Fibroblast of mammary gland (primary cell): ENCODE data around the gene SLC26A8.

Experiments used
- DNase-seq: peaks from one replicate; pipeline ENCODE4 v3.0.0-alpha.2; 2010; ENCODE audit warnings: low read depth
- H3K4me3 ChIP-seq: 2 replicates; pipeline ENCODE4 v1.5.1; 2011; ENCODE audit warnings: low read depth, mild to moderate bottlenecking, low read length, moderate library complexity; ENCODE audit not compliant: control insufficient read depth
- TF ChIP-seq, protein P1 (sequence below): conservative IDR thresholded peaks from 2 replicates; pipeline ENCODE4 v1.5.1; 2011; ENCODE audit warnings: low read depth, low read length, inconsistent platforms; ENCODE audit not compliant: control insufficient read depth, insufficient read depth

The SLC26A8 gene

DNA sequence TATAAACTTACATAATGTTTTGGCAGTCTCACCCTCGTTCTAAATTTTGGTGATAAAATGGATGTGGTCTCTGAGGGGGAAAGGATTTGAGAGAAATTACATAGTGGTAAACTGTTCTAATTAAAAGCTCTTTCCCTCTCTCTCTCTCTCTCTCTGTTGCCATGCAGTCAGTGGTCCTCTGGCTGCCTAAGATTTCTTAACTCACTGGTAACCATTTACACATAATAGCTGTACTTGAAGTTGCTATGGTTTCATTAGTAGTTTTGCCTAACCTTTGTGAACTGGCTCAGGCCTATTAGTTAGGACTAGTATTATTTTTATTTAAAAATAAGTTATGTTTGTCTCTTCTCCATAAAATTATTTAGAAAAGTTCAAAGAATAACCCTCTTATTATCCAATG lies 45.1 kb upstream of the SLC26A8 start:
- TF ChIP-seq, protein P1, sequence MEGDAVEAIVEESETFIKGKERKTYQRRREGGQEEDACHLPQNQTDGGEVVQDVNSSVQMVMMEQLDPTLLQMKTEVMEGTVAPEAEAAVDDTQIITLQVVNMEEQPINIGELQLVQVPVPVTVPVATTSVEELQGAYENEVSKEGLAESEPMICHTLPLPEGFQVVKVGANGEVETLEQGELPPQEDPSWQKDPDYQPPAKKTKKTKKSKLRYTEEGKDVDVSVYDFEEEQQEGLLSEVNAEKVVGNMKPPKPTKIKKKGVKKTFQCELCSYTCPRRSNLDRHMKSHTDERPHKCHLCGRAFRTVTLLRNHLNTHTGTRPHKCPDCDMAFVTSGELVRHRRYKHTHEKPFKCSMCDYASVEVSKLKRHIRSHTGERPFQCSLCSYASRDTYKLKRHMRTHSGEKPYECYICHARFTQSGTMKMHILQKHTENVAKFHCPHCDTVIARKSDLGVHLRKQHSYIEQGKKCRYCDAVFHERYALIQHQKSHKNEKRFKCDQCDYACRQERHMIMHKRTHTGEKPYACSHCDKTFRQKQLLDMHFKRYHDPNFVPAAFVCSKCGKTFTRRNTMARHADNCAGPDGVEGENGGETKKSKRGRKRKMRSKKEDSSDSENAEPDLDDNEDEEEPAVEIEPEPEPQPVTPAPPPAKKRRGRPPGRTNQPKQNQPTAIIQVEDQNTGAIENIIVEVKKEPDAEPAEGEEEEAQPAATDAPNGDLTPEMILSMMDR: no peak
- no peak for DNase-seq
- H3K4me3 ChIP-seq: no peak overlapping the region

DNA sequence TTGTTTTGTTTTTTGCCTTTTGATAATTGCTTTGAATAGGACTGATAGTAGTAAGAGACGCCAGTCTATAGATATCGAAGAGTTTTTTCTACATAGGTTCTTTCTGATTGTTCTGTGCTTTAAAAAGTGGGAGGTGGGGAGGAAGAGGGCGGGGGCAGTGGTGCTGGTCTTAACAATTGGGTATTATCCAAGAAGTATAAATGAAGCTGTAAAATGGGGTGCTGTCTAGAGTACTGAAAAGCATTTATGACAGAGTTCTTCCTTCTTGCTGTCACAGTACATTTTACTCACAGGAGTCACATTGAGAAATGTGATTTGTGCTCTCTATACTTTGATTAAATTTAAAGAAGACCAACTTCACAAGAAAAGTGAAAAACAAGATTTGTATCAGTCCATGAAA lies 44.1 kb upstream of the SLC26A8 start:
- TF ChIP-seq, protein P1: no peak
- DNase-seq: no peak

DNA sequence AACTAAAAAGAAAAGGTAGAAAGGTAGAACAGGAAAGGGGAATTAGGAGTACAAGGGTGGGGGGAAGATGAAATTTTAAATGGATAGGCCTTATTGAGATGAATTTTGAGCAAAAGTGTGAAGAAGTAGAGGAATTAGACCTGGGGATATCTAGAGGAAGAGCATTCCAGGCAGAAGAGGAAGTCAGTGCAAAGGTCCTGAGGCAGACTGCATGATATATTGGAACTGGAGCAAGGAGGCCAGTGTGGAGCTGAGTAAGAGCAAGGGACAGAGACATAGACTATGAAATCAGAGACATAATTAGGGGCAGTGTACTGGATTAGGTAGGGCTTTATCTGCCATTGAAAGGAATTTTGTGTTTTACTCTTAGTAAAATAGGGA lies 43.6 kb upstream of the SLC26A8 start:
- H3K4me3 ChIP-seq: no peak overlapping the region
- DNase-seq: no peak
- TF ChIP-seq, protein P1: no peak

More for the DNA sequence above, 44.1 kb upstream of the SLC26A8 start:
- no peak overlapping the region for H3K4me3 ChIP-seq

DNA sequence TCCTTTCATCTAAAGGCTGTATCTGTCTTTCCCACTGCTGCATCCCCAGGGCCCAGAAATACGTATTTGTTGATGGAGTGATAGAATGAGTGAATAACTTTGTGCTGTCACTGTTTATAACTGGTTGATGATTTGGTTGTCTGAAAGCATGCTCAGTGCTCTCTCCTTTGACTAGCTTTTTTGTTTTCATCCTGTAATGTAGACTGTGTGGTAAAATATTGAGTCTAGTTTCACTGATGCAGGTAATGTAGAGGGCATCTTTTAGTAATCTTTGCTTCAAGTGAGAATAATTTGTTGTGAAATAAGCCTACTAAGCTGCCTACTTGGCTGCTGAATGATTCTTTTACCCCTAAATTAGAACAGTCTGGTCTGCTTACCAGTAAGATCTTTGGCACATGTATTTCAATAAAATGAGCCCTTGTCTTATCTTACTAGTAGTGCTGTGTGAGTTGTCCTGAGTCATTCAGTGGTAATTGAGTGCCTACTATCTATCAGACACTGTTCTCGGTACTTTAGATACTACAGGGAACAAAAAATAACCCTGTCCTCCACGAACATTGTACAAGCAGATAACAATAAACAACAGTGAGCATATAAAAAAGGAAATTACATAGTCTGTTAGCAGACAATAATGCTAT lies 43.1 kb upstream of the SLC26A8 start:
- TF ChIP-seq, protein P1: no peak
- peak; percentile 50 for DNase-seq
- no peak overlapping the region for H3K4me3 ChIP-seq

DNA sequence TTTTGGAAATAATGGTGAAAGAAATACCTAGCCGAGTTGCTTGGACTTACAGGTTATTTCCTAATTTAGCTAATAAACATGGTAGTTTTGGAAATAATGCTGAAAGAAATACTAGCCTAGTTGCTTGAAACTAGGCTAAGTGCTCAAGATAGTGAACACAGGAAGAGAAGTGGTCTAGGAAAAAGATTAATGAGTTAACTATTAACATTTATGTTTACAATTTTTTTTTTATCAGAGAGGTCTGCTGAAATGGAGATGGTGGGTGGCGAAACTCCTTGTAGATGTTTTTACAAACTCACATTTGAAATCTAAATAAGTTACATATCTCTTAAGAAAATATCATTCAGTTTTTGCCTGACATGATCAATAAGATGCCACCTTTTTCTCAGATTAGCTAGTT lies 42.4 kb upstream of the SLC26A8 start:
- no peak for DNase-seq
- H3K4me3 ChIP-seq: no peak overlapping the region
- TF ChIP-seq, protein P1: no peak

DNA sequence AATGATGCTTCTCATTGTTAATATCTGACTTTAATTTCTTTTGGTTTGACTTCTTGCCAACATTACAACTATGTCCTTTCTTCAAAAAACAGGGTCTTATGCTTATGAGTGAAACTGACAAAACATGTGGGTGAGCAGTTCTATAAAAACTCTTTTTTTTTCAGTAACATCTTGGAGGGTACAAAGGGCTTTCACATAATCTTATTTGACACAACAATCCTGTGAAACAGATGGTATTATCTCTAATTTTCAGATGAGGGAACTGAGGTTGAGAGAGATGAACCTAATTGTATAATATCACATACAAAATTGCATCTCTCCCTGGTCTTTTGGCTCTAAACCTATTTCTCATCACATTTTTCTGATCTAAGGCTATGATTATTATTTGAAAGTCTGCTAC lies 41.5 kb upstream of the SLC26A8 start:
- no peak overlapping the region for H3K4me3 ChIP-seq
- no peak for DNase-seq
- TF ChIP-seq, protein P1: no peak
